ENCODE results near the gene CTRB2. TPM values are rescaled to one million over a fixed set of nuclear protein-coding genes. Genes with fewer than 3 reads are reported as not detected.
A peak's percentile ranks its signal among the peaks of the same experiment; 100 is the strongest.
"Not testable (repeated sequence)": the region's sequence is repeated elsewhere in the genome, so short reads cannot be mapped to it uniquely, and the experiment has no call there.

Gene CTRB2
- total RNA-seq, 1 experiment from 2014 or later, result not detected

- no peak for DNase-seq (ENCODE audit: low read depth)
Measured at GRCh38 chr16:75227361-75228142, 20.6 kb upstream of the CTRB2 start.

GRCh38 chr16:75226550-75227360, 19.8 kb upstream of the CTRB2 start:
- DNase-seq (ENCODE audit: low read depth), result no peak

- DNase-seq (ENCODE audit: low read depth), result no peak
Measured at GRCh38 chr16:75225678-75226515, 18.9 kb upstream of the CTRB2 start.

DNA sequence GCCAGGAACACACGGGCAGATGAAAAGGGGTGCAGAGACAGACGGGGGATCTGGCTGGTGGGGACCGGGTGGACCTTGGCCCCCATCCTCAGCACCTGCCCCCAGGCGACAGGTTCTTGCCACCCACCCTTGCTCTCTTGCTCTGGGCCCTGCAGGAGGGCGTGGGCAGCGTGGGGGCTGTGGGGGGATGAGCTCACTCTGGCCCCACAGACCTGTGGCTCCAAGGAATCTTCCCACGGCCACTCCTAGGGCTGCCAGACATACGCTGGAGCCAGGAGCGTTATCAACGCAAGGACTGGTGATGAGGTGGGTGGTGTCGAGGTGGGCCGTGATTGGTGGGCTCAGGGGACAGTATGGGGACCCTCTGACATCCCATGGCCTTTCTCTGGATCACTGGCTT, 18.1 kb upstream of the CTRB2 start:
- DNase-seq (ENCODE audit: low read depth), result no peak

DNA sequence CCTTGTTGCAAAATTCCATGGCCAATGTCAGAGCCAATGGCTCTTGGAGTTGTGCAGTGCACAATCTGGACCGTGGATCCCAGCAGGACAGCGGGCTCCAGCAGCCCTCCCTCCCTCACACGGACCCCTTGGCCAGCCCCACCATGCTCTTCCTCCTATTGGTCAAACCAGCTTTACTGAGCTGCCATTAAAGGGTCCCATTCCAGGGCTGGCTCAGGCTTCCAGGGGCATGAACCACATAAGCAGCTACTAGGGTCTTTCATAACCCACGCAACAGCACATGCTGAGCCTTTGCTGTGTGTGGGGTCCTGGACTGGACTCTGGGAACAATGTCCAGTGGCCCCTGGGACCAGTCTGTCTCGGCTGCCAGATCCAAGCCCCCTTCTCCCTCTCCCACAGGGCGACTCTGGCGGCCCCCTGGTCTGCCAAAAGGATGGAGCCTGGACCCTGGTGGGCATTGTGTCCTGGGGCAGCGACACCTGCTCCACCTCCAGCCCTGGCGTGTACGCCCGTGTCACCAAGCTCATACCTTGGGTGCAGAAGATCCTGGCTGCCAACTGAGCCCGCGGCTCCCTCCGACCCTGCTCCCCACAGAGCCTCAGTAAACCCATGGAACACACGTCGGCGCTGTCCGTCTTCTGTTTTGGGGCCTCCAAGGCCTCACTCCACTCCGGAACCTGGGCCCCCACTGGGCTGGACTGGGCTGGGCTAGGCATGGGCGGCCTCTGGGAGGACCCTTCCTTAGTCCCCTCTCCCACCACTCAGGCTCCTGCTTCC, 17.5 kb upstream of the CTRB2 start:
- DNase-seq (ENCODE audit: low read depth), result no peak

DNA sequence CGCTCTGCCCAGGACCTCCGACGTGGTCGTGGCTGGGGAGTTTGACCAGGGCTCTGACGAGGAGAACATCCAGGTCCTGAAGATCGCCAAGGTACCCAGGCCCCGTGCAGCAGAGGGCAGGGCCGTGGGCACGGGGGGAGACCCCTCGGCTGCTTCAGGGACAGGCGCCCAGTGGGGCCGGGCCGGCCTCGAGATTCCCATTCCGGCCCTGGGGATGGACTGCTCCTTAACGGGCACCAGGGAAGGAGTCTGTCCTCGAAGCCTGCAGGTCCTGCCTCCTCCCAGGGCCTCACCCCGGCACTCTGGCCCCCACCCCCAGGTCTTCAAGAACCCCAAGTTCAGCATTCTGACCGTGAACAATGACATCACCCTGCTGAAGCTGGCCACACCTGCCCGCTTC, 16.2 kb upstream of the CTRB2 start:
- not testable (repeated sequence) for DNase-seq (ENCODE audit: low read depth)

GRCh38 chr16:75222271-75222783, 15.4 kb upstream of the CTRB2 start:
- no peak for DNase-seq (ENCODE audit: low read depth)

- DNase-seq (ENCODE audit: low read depth), result no peak
Measured at GRCh38 chr16:75219838-75220237, 12.9 kb upstream of the CTRB2 start.

GRCh38 chr16:75219088-75219487, 12.1 kb upstream of the CTRB2 start:
- no peak for DNase-seq (ENCODE audit: low read depth)

- peak; percentile 20 for DNase-seq (ENCODE audit: low read depth)
Measured at GRCh38 chr16:75218256-75219076, 11.5 kb upstream of the CTRB2 start, which contains the start of gene CTRB1. TSS of gene CTRB1 (plus strand) at chr16:75218988. CDS start at chr16:75219008, 20 bp downstream.

DNA sequence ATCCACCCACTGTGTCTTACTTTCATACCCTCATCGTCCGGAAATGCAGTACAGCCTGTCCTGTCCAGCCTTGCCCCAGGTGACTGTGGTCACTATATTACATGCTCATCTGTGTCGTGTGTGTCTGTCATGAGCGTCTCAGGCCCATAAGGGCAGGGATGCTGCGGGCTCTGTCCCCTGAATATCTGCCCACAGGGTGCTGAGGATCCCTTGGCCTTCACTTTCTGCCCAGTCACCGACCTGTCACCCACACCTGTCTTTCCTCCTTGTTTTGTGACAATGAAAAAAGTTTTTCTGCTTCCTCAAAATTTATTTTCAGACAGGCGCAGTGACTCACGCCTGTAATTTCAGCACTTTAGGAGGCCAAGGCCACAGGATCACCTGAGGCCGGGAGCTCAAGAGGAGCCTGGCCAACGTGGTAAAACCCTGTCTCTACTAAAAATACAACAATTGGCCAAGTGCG, 10.5 kb upstream of the CTRB2 start:
- DNase-seq (ENCODE audit: low read depth), result no peak

DNA sequence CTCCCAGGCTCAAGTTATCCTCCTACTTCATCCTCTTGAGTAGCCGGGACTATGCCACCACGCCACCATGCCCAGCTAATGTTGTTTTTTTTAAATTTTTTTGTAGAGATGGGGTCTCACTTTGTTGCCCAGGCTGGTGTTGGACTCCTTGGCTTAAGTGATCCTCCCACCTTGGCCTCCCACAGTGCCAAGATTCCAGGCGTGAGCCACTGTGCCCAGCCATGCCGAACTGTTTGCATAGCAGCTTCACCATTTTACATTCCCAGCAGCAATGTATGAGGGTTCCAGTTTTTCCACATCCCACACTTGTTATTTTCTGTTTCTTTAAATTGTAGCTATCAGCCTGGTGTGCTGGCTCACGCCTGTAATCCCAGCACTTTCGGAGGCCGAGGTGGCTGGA, 9.6 kb upstream of the CTRB2 start:
- DNase-seq (ENCODE audit: low read depth), result no peak

DNA sequence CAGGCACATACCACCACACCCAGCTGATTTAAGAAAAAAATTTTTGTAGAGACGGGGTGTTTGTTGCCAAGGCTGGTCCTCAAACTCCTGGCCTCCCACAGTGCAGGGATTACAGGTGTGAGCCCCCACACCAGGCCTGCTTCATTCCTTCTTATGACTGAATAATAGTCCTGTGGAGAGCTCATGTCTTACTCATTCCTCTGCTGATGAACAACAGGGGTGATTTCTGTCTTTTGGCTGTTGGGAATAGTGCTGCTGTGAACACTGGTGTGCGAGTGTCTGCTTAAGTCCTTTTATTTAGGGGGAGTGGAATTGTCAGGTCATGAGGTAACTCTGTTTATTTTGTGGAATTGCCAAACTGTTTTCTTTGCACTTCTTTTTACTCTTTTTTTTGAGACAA, 9.2 kb upstream of the CTRB2 start:
- no peak for DNase-seq (ENCODE audit: low read depth)

GRCh38 chr16:75211286-75211685, 4.3 kb upstream of the CTRB2 start:
- not testable (repeated sequence) for DNase-seq (ENCODE audit: low read depth)

- no peak for DNase-seq (ENCODE audit: low read depth)
Measured at GRCh38 chr16:75209944-75210343, 3.0 kb upstream of the CTRB2 start.

- not testable (repeated sequence) for DNase-seq (ENCODE audit: low read depth)
Measured at GRCh38 chr16:75209514-75209913, 2.6 kb upstream of the CTRB2 start.

- no peak for DNase-seq (ENCODE audit: low read depth)
Measured at GRCh38 chr16:75208861-75209505, 2.0 kb upstream of the CTRB2 start.

DNA sequence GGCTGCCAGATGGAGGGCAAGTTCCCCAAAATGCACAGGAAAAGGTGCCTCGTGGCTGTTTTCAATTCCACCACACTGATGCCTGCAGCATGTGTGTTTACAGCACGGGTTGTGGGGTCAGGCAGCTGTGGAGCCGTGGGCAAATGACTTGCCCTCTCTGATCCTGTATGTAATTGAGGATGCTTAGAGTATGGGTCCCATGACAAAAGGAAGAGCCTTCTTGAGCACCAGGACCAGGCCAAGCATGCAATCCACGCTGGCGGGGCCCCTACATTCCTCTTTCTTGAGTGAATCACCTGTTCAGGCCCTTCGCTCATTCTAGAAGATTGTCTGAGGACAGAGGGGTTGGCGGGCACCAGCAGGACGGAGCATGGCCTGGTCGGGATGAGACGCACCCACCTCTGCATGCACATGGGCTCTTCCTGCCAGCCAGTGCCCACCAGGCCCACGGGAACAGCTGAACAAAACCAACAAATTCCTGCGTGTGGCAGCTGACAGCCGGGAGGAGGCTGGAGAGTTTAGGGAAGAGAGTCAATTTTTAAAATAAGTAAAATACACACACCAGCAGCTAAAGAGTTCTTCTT, 1.4 kb upstream of the CTRB2 start:
- peak; percentile 63 for DNase-seq (ENCODE audit: low read depth)

DNA sequence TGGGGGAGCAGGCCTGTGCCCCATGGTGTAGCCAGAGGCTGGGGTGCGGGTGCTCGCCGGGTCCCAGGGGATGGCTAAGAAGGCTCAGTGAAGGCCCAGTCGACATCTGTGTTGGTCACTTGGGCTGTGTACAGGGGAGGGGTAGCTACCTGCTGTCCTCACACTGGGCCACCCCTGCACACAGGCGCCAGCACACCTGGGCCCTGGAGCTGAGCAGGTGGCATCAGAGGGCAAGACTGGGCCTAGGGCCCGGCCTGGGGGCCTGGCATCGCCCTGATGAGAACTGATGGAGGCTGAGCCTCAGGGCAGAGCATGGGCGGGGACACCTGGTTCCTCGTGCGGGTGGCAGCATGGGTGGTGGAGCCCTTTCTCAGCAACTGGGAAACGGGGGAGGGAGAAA, 870 bp upstream of the CTRB2 start:
- no peak for DNase-seq (ENCODE audit: low read depth)
